NCI-H2227 treated with DMSO at 0.1 percent for 48 hours (cell line): ENCODE results near the gene NOX3.
A peak's percentile ranks its signal among the peaks of the same experiment; 100 is the strongest.

Experiments
- DNase-seq: peaks from one replicate; lab custom pipeline; 2025; lab: John Stamatoyannopoulos, UW

Gene NOX3

DNA sequence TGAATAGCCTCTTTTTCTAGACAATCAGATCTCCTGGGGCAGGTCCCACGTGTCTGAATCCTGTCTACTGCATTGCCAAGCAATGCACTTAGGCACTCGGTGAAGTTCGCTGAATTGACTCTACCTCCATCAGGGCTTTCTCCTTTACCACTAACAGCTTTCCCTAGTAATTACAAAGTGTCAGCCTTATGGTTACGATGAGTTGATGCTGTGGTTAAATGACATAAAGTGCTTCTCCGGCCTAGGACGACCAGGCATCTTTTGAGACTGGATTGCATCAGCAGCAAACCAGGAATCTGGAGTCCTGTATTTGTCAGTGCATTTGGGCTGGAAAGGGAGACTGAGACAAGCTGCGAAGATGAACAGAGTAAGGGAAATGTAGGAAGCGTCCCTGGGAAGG is 21.5 kb downstream of the NOX3 start:
- DNase-seq = no peak

DNA sequence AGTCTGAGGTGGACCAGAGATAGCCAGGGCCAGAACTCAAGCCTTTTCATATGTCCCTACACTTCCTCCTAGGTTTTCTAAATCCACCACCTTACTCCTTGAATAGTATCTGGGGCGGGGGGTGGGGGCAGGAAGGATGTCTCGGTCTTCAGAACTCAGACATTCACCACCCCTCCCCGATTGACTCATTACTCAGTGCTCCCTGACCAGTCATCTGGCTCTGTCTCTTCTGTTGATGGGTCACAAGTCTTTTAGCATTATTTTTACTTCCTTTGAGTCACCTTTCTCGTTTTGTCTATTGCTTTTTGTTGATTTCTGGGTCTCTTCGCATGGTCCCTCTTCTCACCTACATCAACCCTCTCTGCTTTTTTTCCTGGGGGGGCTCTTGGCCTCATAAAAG is 23.3 kb downstream of the NOX3 start:
- no peak for DNase-seq

DNA sequence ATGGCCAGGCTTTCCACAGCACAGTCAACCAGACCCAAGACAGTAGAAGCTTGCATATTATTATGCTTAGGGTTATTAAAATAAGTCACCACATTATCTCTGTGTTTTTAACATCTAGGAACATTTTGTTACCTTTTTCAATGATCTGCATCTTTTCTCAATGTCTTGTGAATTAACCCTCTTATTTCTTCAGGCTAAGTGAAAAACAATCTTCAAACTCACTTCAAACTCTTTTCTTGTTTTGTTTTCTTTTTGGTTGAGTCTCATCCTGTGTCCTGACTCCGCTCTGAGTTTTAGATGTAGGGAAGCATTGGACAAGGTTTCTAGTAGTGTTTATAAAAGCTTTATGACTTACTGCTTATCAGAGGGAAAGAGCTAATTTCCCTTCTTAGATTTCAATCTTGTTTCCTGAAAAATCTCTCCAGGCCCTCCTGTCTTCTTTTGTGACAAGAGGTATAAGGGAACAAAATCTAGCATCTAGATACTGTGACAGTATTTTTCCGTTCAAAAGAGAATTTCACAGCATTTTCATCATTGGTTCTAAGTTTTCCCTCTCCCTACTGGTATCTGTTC is 26.2 kb downstream of the NOX3 start:
- no peak for DNase-seq

DNA sequence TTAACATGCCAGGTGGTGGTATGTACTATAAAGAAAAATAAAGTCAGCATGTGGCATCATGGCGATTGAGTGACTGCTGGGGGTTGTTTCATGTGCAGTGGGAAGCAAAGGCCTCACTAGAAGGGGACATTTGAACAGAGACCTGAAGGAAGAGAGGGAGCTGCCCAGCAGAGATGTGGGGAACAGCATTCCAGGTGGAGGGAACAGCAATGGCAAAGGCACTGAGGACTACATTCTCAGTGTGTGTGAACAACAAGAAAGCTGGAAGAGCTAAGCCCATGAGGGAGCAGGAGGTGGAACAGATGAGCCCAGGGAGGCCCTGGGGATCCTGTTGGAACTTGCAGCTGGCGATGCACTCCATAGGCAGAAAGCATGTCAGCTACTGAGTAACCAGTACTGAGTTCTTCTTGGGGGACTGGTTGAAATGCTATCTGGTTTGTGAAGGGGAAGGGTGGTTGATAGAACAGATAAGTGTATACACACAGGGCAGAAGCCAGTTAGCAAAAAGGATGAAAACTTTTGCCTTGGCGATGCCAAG is 29.2 kb downstream of the NOX3 start:
- no peak for DNase-seq

DNA sequence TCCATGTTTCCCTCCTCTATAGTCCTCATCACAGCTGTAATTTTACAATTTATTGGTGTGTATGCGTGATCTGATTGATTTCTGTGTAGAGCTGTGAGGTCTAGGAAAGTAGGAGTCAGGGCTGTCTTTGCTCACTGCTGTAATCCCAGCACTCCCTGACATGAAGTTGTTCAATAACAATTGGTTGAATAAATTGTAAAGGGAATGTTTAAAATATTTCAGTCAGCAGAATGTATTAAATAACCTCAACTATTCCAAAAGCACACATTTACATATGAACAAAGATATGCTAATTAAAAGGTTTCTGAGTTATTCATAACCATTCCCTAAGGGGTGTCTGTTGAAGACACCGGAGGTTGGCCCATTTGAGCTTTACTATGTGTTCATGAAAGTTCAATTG is 31.5 kb downstream of the NOX3 start:
- DNase-seq = no peak

DNA sequence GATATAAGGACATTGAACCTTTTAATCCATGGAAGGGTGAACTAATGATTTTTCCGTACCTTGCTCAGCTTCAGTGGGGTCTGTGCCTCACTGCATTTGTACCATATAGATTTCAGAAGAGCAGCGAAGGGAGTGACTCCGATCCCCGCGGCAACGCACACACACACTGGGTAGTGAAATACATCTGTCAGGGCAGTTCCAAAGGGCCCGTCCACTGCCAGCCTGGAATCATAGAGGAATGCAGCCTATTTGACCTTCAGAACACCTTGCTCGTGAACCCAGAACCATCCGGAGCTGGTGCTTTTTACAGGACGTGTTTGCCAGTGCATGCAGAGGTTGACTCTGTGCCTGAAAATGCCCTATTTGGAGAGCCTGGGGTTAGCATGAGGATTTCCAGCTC is 33.0 kb downstream of the NOX3 start:
- no peak for DNase-seq

DNA sequence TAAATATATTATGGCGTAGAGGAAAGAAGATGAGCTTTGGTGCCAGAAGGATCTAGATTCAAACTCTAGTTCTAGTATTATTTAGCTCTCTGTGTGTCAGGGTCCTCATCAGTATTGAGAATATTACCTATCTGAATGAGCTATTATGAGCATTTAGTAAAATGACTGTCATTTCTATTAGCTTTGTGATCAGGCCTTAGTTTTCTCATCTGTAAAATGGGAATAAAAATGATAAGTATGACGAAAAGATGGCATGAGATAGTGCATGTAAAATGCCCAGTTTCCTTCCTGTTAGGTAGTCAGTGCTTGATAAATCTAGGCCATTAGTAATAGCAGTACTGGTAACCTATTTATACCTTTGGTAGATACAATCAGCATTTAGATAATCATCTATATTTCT is 35.1 kb downstream of the NOX3 start:
- DNase-seq = no peak

DNA sequence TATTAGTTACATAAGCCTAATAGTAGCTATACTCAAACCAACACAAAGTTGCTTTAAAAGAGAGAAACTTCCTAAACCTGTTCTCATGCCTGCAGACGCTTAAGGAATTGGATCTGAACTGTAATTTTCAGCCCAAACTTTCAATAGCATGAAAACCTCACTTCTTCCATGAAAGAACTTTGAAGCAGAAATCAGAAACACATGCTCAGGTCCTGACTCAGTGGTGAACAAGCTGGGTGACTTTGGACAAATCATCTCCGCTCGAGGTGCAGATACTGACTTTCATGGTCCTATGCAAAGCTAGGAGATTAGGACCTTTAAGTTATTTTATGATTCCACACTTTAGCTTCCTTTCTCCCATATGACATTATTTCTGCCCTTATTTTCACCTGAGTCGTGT is 36.5 kb downstream of the NOX3 start:
- no peak for DNase-seq

DNA sequence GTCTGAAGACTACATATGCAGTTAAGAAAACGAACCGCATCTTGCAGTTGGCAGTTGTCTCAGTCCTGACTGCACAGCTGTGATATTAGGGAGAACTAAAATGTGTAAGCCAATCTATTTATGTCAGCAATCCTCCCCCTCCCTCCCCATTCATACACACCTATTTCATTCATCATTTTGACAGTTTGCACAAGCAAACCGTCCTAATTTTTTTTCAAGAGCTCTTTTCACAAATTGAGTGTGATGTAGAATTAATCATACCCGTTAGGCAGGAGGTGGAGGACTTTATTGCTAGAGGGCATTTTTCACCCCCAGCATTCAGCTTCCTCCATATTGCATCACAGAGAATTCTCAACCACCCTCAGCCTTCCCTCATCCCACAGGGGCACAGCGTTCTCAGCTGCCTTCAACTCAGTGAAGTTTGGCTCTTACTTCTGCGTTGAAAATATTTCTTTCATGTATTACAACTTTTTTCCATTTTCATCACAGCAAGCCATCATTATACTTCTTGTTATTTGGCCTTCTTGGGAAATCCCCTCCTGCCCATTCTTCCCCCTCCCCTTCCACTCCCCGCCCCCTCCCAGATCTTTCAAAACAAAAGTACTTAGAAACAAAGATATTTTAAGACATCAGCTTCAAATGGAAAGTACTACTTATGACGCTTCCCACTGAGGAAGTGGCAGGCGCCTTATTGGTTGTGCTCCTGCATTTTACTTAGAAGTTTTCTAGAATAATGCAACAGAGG is 37.5 kb downstream of the NOX3 start:
- DNase-seq = peak; percentile 50

DNA sequence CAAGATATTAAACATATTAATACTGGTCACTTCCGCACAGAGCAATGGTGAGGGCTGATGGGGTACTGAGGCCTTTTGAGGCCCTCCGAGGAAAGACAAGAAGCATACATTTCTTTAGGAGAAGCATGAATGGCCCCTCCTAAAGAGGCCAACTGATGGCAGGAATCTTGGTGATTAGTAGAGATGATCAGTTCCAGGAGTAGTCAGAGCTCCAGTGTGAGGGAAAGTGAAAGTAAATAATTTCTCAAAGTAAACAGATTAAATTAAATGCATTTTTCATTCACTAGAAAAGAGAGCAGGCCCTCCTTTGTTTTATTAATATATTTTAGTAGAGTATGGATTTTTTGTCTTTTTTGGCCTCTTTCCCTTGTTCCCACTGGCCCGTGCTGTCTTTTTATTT is 38.2 kb downstream of the NOX3 start:
- no peak for DNase-seq

DNA sequence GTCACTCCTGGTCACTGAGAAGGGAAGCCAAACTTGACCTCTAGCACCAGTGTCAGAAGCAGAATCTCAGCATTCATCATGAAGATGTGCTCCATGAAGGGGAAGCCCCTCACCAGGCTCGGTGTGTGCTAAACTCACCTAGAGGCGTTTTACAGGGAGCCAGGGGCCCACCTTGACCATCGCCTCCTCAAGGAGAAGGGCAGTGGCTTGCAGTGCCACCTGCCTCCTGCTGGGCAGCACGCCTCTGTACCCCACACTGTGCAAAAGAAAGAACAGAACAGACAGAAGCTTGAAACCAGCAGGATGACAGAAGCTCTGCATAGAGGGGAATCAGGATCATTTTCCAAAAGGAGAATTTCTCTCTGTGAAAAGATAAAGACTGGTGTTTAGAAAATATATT is 39.7 kb downstream of the NOX3 start:
- DNase-seq = no peak

DNA sequence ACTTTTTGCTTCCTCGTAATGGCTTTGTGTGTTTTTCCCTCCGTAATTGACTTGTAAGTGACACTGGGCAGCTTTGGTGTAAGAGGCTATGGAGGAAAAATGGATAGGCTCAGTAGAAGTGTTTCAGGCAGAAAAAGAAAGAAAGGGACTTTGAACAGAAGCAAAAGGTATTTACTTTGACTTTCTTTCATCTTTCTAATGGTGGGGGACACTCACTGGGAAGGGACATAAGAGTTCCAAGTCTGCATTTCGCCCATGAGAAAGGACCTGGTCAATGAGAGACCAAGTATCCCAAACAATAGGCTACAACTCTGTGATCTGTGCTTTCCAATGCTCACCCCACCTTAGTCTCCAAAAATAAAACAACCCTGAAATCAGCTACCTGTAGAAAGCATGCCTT is 41.6 kb downstream of the NOX3 start:
- DNase-seq = no peak

DNA sequence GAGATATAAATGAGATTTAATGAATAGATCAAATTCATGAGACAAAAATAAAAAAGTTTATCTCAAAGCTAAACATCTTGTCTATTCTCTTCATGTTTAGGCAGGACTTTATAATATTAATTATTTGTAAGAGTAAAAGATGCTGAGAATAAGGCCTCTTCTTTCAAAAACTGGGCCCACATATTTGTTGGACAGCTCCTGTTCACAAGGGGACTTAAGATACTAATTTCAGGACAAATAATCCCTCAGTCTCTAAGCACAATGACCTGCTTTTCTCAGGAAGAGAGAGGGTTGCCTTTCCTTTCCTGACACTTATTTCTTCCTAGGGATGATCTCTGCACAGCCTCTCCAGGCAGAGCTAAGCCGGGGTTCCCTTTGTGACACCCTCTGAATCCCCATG is 43.3 kb downstream of the NOX3 start:
- DNase-seq = no peak

DNA sequence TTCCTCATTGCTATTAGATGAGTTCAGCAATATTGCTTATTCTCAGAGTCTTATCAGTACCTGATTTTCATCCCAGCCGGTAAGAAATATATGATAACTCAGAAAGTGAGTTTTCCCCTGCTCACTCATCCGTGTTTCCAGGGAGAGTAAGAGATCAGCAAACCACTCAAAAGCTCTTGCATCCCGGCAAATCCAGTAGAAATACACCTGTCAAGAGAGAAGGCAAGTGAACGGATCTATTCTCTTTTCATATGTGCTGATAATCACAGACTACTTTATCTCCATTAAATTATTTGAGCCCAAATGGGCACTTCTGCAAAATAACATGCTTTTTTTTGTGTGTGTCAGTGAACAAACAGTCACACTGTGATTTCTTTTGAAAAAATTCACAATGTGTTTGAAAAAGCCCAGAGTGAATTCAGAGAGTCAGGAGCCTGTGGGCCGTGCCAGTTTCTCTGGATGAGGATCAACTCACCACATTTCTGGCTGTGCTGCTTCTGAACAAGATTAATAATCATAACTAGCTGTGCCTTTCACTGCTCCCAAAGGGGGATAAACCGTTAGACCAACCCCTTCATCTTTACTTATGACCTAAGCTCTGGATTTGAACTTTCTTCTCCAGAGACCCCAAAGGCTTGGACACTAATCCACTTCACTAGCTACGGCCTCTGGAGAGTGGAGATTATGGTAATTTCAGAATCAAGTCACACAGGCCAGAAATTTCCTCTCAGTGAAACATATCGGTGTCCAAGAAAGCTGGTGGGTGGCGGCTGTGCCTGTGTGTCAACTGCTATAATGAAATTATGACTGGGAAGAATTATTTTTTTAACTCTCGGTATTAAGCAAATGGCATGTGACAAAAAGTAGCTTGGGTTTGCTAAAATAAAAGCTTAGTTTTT is 44.2 kb downstream of the NOX3 start:
- no peak for DNase-seq

DNA sequence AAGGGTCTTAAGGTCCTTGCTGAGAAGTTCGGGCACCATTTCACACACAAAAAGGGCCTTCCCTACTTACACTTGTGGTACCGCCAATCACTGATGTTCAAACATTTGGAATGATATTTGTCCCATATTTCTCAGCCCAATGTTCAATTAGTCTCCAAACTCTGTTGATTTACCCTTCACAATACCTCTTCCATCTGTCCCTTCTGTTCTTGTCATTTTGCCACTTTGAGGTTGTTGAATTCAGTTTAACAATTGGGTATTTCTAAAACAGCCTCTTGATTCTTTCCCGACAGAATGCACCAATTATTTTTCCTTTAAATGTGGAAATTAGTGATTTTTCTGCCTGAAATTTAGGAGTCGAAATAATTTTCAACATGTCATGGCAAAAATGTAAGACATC is 46.2 kb downstream of the NOX3 start:
- no peak for DNase-seq

DNA sequence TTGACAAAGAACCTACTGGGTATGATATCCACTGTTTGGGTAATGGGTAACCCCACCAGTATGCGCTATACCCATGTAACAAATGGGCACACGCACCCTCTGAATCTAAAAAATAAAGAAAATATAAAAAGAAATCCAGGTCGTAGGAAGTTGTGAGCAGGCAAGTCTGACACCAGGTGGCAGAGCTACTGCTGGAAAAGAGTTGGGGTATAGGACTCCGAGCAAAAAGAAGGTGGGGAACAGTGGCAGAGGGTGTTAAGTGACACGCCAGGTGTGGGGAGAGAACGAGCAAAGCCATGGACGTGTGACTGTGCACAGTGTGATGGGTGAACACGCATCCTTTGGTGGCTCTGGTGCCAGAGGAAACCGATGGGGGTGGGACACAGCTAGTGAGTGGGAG is 46.7 kb downstream of the NOX3 start:
- no peak for DNase-seq

DNA sequence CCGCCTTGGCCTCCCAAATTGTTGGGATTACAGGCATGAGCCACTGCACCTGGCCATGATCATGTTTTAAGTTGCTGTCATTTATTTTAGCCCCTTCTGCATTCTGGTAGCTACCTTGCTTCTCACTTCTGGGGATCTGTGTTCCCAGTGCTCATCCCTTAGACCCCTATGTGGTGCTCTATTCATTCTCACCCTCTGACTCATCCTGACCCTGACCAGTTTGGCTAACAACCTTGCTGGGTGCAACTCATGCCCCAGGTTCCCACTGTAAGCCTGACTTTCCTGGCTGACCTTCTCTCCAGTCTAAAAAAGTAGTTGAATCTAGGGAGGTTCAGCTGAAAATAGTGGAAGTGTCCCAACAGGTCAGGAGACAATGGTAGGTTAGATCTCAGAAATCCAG is 47.4 kb downstream of the NOX3 start:
- no peak for DNase-seq

DNA sequence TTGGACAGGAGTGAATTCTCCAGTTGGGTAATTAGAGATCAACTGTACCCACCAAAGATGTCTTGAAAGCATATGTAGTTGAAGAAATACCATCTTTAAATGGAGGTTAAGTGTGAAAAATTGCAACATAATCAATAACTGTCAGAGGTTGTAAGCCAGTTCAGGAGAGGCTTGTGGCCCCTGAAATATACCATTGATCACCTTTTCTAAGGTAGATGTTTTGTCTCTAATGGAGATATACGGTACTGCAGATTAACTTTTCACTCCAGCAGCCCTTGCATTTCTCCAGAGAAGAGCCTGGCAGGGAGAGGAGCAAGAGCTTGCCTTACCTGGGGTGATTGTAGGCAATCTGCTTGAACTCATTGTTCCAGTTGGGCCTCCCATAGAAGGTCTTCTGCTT is 48.8 kb downstream of the NOX3 start:
- no peak for DNase-seq

DNA sequence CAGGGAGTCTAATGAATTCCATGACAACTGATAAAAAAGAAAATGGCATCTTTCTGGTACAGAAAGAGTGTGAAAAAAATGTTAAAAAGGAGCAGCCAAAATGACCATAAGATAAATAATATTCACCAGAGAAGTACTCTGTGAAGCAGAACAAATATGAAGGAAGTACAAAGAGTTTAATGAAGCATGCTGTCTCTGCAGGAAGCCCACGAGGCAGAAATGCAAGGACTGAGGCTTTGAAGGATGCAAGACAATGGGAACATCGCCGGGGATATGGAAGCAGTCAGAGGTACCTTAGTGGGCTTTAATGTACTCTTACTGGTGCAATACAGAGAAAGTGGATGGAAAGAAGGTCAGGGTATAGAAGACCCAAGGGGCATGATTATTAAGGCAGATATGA is 50.7 kb downstream of the NOX3 start:
- DNase-seq = no peak

DNA sequence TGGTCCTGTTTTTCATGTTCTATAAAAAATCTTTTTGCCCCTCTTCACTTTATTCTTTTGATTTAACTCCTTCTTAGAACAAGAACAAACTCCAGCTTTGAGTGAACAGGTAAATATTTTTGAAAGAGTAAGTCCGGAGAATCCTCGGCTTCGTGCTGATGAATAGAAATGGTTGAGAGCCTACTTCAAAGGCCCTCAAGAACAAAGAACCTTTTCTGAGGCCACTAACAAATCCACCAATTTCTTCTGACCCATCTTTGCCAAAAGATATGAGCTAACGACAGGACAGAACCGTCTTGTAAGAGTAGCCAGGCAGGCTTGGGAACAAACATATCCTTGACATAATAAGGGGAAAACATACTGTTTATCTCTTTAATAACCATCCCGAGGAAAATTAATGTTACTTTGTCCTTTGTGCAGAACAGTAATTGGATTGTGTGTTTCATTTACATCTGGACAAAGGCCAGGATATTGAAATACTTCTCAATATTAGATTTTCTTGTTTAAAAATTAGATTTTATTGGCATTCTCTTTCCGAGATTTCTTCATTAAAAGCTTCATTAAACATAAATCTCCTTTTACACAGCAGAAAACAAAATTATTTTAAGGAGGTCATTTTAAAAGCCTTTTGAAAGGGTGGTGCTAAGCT is 52.9 kb downstream of the NOX3 start:
- DNase-seq = no peak

DNA sequence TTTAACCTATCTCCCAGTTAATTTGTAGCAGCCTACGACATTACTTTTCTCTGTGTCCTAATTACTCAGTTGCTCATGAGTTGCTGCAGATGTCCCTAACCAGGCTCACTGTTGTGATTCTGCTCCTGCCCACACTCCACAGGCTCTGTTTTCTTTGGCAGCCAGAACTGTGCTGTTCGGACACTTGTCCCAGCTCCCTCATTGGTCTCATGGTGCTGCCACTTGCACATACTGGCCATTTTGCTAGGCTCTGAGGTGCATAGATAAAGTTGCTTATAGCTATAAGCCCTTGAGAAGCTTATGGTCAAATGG is 55.0 kb downstream of the NOX3 start:
- DNase-seq = no peak

DNA sequence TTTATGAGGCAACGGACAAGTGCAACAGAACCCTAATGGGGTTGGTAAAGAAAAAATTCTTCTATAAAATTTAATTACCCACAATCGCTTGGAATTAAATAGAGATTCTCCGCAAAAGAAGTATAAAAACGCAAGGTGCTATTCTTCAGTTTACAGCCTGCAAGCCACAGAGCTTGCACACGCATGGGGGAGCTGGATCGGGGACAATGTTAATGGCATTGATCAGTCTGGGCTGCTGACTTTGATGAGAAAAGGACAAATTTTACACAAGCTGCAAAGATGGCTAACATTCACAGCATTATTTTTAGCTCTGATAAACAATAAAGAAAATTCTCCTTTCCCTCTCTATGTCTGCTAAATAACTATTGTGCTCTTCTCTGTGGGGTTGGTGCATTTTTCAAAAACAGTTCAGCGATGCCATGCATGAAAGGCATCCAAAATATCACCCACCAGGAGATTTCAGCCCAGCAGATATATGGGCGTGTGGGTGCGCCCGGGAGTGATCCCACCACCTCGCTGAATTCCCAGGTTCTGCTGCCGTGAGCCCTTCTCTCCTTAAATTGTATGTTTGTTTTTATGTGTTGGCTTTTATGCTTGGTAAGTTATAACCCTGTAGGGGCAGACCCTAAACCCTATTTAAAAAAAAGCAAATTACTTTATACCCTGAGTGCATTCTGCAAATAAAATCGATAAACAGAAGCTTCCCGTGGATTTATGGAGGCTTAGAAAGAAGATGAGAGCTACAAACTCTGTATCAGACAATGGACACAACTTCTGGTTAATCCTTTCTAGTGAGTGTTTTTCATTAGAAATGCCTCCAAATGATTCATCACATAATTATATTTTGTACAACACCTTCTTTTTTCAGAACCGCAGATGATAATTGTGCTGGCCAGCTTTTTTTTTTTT is 55.6 kb downstream of the NOX3 start:
- no peak for DNase-seq
